A549 (cell line): Measurements from ENCODE around the gene CLDN11.

Source experiments
- CTCF ChIP-seq: fragments of >200 bp; sonication (Bioruptor Twin); formaldehyde crosslinking; IDR thresholded peaks from 3 replicates; pipeline ENCODE4 v1.5.1; 2016
- EP300 ChIP-seq, 2 experiments: fragments of >200 bp; sonication (Bioruptor Twin); formaldehyde crosslinking; IDR thresholded peaks; 2 replicates in 1 of 2; 3 replicates in 1 of 2; pipeline ENCODE4 v1.6.1; 2016 to 2017
- JUN ChIP-seq, 2 experiments: fragments of >200 bp; sonication (Bioruptor Twin); formaldehyde crosslinking; IDR thresholded peaks; 2 replicates in 1 of 2; 3 replicates in 1 of 2; pipeline ENCODE4 v1.6.1; 2016 to 2017
- PHF8 ChIP-seq: fragments of 200-600 bp; sonication (generic); IDR thresholded peaks from 2 replicates; pipeline ENCODE4 v1.6.1; 2016; ENCODE audit warnings: low read depth, mild to moderate bottlenecking, antibody characterized with exemption, moderate library complexity, borderline replicate concordance
- REST ChIP-seq: fragments of 200-600 bp; sonication (generic); IDR thresholded peaks from 2 replicates; pipeline ENCODE4 v1.6.1; 2016; ENCODE audit warnings: antibody characterized with exemption, mild to moderate bottlenecking, moderate library complexity
- RFX5 ChIP-seq: fragments of 450-650 bp; IDR thresholded peaks from 2 replicates; pipeline ENCODE4 v1.7.1; 2014; ENCODE audit warnings: antibody characterized with exemption, mild to moderate bottlenecking, moderate library complexity
- USF2 ChIP-seq: fragments of 450-650 bp; IDR thresholded peaks from 2 replicates; pipeline ENCODE4 v1.6.1; 2014; ENCODE audit warnings: antibody characterized with exemption
- TF ChIP-seq, protein P1 (sequence below): fragments of 250-450 bp; sonication (Bioruptor Pico); IDR thresholded peaks from 2 replicates; pipeline ENCODE4 v1.5.0; 2020; ENCODE audit warnings: low read depth, mild to moderate bottlenecking, moderate library complexity

DNA sequence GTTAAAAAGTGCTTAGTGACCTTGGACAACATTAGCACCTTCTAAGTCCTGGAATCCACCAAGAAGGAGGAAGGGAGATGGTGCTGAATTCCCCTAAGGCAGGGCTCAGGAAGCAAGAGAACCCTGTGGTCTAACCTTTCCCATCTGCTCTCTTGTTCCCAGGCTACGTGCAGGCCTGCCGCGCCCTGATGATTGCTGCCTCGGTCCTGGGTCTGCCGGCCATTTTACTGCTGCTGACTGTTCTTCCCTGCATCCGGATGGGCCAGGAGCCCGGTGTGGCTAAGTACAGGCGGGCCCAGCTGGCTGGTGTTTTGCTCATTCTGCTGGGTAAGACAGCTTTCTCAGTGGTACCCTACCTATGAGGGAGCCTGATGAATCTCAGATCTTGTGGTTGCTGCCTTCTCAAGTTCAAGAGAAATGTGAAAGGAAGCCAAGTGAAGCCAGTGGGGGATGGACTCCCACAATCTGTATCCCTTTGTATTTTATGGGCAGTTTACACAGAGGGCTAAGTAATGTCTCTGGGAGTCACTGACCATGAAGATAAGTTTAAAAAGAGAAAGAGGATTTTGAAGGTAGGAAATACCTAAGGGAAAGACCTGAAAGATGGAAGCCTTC, 4.4 kb downstream of the CLDN11 start:
- TF ChIP-seq RFX5 (no peak), CTCF (no peak), JUN (IDR thresholded peaks at IDR 0.05) (no peak), EP300 (IDR thresholded peaks at IDR 0.05) (no peak), PHF8 (no peak), REST (no peak), USF2 (no peak)
- TF ChIP-seq, protein P1, sequence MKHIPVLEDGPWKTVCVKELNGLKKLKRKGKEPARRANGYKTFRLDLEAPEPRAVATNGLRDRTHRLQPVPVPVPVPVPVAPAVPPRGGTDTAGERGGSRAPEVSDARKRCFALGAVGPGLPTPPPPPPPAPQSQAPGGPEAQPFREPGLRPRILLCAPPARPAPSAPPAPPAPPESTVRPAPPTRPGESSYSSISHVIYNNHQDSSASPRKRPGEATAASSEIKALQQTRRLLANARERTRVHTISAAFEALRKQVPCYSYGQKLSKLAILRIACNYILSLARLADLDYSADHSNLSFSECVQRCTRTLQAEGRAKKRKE (CRISPR knock-in tag): no peak
